HUES6 (cell line): Measurements from ENCODE around the gene MAD1L1.

Source experiments
- H3K27ac ChIP-seq: 2 replicates; pipeline ENCODE4 v1.7.0; 2013; ENCODE audit warnings: low read depth, mild to moderate bottlenecking, low read length, inconsistent platforms
- H3K27me3 ChIP-seq: 2 replicates; pipeline ENCODE4 v1.6.1; 2013; ENCODE audit warnings: low read length; ENCODE audit not compliant: control insufficient read depth, insufficient read depth
- H3K36me3 ChIP-seq: 2 replicates; pipeline ENCODE4 v1.6.1; 2013; ENCODE audit warnings: low read length; ENCODE audit not compliant: control insufficient read depth, insufficient read depth
- H3K4me1 ChIP-seq: 2 replicates; pipeline ENCODE4 v1.6.1; 2013; ENCODE audit warnings: low read length; ENCODE audit not compliant: control insufficient read depth, insufficient read depth
- H3K4me3 ChIP-seq: 2 replicates; pipeline ENCODE4 v1.5.1; 2013; ENCODE audit warnings: low read depth, low read length
- H3K9ac ChIP-seq: one replicate; pipeline ENCODE4 v1.6.1; 2013; ENCODE audit warnings: mild to moderate bottlenecking, low read length
- H3K9me3 ChIP-seq: 2 replicates; pipeline ENCODE4 v1.6.1; 2013; ENCODE audit warnings: low read depth, low read length; ENCODE audit not compliant: control insufficient read depth, insufficient read depth

Gene MAD1L1

GRCh38 chr7:2029211-2029905 lies 203.4 kb downstream of the MAD1L1 start:
- H3K4me1 ChIP-seq, result peaks cover 18% of the 10 kb centered on the region
- H3K9me3 ChIP-seq, result peaks cover 30% of the 10 kb centered on the region

GRCh38 chr7:2028733-2029132 lies 204.0 kb downstream of the MAD1L1 start:
- Histone ChIP-seq H3K4me3 (no peak overlapping the region), H3K27me3 (no peaks in the 10 kb centered on the region), H3K36me3 (no peaks in the 10 kb centered on the region), H3K4me1 (peaks cover 18% of the 10 kb centered on the region), H3K27ac (no peak overlapping the region), H3K9ac (no peak overlapping the region), H3K9me3 (peaks cover 33% of the 10 kb centered on the region)

More at GRCh38 chr7:2029211-2029905, 203.4 kb downstream of the MAD1L1 start:
- no peak overlapping the region for H3K4me3 ChIP-seq
- H3K9ac ChIP-seq, result no peak overlapping the region
- H3K27ac ChIP-seq, result no peak overlapping the region
- H3K27me3 ChIP-seq, result no peaks in the 10 kb centered on the region
- no peaks in the 10 kb centered on the region for H3K36me3 ChIP-seq

GRCh38 chr7:2025188-2025587 lies 207.6 kb downstream of the MAD1L1 start:
- Histone ChIP-seq H3K9ac (no peak overlapping the region), H3K27me3 (no peaks in the 10 kb centered on the region), H3K4me1 (no peaks in the 10 kb centered on the region), H3K9me3 (peaks cover 33% of the 10 kb centered on the region), H3K4me3 (no peak overlapping the region), H3K27ac (no peak overlapping the region), H3K36me3 (no peaks in the 10 kb centered on the region)

- H3K27me3 ChIP-seq, result no peaks in the 10 kb centered on the region
- no peak overlapping the region for H3K4me3 ChIP-seq
- no peak overlapping the region for H3K9ac ChIP-seq
- H3K4me1 ChIP-seq, result no peaks in the 10 kb centered on the region
- H3K36me3 ChIP-seq, result no peaks in the 10 kb centered on the region
- no peak overlapping the region for H3K27ac ChIP-seq
- H3K9me3 ChIP-seq, result peaks cover 33% of the 10 kb centered on the region
Observed at GRCh38 chr7:2024567-2024918, 208.2 kb downstream of the MAD1L1 start.

GRCh38 chr7:2023877-2024566 lies 208.7 kb downstream of the MAD1L1 start:
- Histone ChIP-seq H3K27me3 (no peaks in the 10 kb centered on the region), H3K9ac (no peak overlapping the region), H3K4me1 (peaks cover 1% of the 10 kb centered on the region; the same call in 1 of the 2 replicates), H3K9me3 (peaks cover 33% of the 10 kb centered on the region), H3K27ac (no peak overlapping the region), H3K36me3 (no peaks in the 10 kb centered on the region), H3K4me3 (no peak overlapping the region)

- Histone ChIP-seq H3K4me3 (no peak overlapping the region), H3K9ac (no peak overlapping the region), H3K27ac (no peak overlapping the region), H3K27me3 (no peaks in the 10 kb centered on the region), H3K4me1 (peaks cover 8% of the 10 kb centered on the region; the same call in 1 of the 2 replicates), H3K36me3 (no peaks in the 10 kb centered on the region), H3K9me3 (peaks cover 27% of the 10 kb centered on the region)
Observed at GRCh38 chr7:2022737-2023250, 210.0 kb downstream of the MAD1L1 start.

- H3K4me1 ChIP-seq, result peaks cover 8% of the 10 kb centered on the region; the same call in 1 of the 2 replicates
- H3K4me3 ChIP-seq, result no peak overlapping the region
- H3K27me3 ChIP-seq, result no peaks in the 10 kb centered on the region
- H3K27ac ChIP-seq, result no peak overlapping the region
- H3K9ac ChIP-seq, result no peak overlapping the region
- H3K9me3 ChIP-seq, result peaks cover 24% of the 10 kb centered on the region
- H3K36me3 ChIP-seq, result no peaks in the 10 kb centered on the region
Observed at GRCh38 chr7:2022021-2022409, 210.7 kb downstream of the MAD1L1 start.

- no peaks in the 10 kb centered on the region for H3K36me3 ChIP-seq
- H3K27ac ChIP-seq, result no peak overlapping the region
- H3K4me3 ChIP-seq, result no peak overlapping the region
- peaks cover 8% of the 10 kb centered on the region; the same call in 1 of the 2 replicates for H3K4me1 ChIP-seq
- no peak overlapping the region for H3K9ac ChIP-seq
- peaks cover 9% of the 10 kb centered on the region; the same call in 1 of the 2 replicates for H3K9me3 ChIP-seq
- no peaks in the 10 kb centered on the region for H3K27me3 ChIP-seq
Observed at GRCh38 chr7:2019711-2020511, 212.8 kb downstream of the MAD1L1 start.

GRCh38 chr7:2019461-2019710 lies 213.4 kb downstream of the MAD1L1 start:
- peaks cover 4% of the 10 kb centered on the region; the same call in 1 of the 2 replicates for H3K9me3 ChIP-seq
- H3K9ac ChIP-seq, result no peak overlapping the region
- H3K36me3 ChIP-seq, result no peaks in the 10 kb centered on the region
- H3K4me3 ChIP-seq, result no peak overlapping the region
- peaks cover 8% of the 10 kb centered on the region; the same call in 1 of the 2 replicates for H3K4me1 ChIP-seq
- no peak overlapping the region for H3K27ac ChIP-seq
- no peaks in the 10 kb centered on the region for H3K27me3 ChIP-seq

- Histone ChIP-seq H3K4me3 (no peak overlapping the region), H3K27ac (no peak overlapping the region), H3K27me3 (no peaks in the 10 kb centered on the region), H3K36me3 (no peaks in the 10 kb centered on the region), H3K9ac (peak overlapping the region; percentile 24), H3K9me3 (no peaks in the 10 kb centered on the region), H3K4me1 (peaks cover 8% of the 10 kb centered on the region; the same call in 1 of the 2 replicates)
Observed at GRCh38 chr7:2018569-2019460, 213.9 kb downstream of the MAD1L1 start.
